SK-N-SH (cell line): ENCODE data around the gene PLA2G5. TPM values are rescaled to one million over a fixed set of nuclear protein-coding genes. Genes with fewer than 3 reads are reported as not detected.

Experiments used
- CTCF ChIA-PET: fragments of 300-600, 350-600 bp; formaldehyde crosslinking; extraction: SDS; loops from one replicate; lab custom pipeline; 2021; lab: Yijun Ruan, JAX
- POLR2A ChIA-PET: fragments of 350-600 bp; sonication (Branson Sonifier 250); formaldehyde crosslinking; extraction: SDS; loops from one replicate; lab custom pipeline; 2020; ENCODE audit warnings: antibody characterized with exemption, inconsistent platforms; lab: Yijun Ruan, JAX
- DNase-seq: peaks from one replicate; pipeline ENCODE4 v3.0.0; 2012
- H2AFZ ChIP-seq: fragments of 200-600 bp; sonication (generic); 2 replicates; pipeline ENCODE4 v1.8.1; 2016; ENCODE audit warnings: antibody characterized with exemption, mild to moderate bottlenecking, low read depth
- H3F3A ChIP-seq: fragments of 200-600 bp; sonication (generic); replicated peaks from 2 replicates; pipeline ENCODE3; 2016; ENCODE audit warnings: antibody characterized with exemption, mild to moderate bottlenecking; ENCODE audit not compliant: insufficient read depth
- H3K27ac ChIP-seq, 2 experiments: fragments of 200-500 bp in 1 of 2; fragments of 200-600 bp in 1 of 2; sonication (Bioruptor generic) in 1 of 2; sonication (generic), shearing (Covaris generic) in 1 of 2; 2 replicates each; pipeline versions ENCODE4 v1.5.1 to v1.6.1; 2014 to 2016; ENCODE audit warnings: low read depth in 2 of 2, inconsistent platforms in 1 of 2, low read length in 1 of 2, mild to moderate bottlenecking in 1 of 2, mixed read lengths in 1 of 2
- H3K27me3 ChIP-seq: fragments of 200-600 bp; sonication (generic), shearing (Covaris generic); 2 replicates; pipeline ENCODE4 v1.6.1; 2016; ENCODE audit warnings: mixed run types; ENCODE audit not compliant: insufficient read depth
- H3K36me3 ChIP-seq, 2 experiments: fragments of 200-500 bp in 1 of 2; fragments of 200-600 bp in 1 of 2; sonication (Bioruptor generic) in 1 of 2; sonication (generic) in 1 of 2; replicated peaks in 1 of 2; 2 replicates each; pipeline versions ENCODE3 to v1.5.1; 2014 to 2016; ENCODE audit warnings: low read length in 1 of 2, mild to moderate bottlenecking in 1 of 2; ENCODE audit not compliant: insufficient read depth in 2 of 2, control insufficient read depth in 1 of 2
- H3K4me1 ChIP-seq, 2 experiments: fragments of 200-500 bp in 1 of 2; fragments of 200-600 bp in 1 of 2; sonication (Bioruptor generic) in 1 of 2; sonication (generic), shearing (Covaris generic) in 1 of 2; 2 replicates each; pipeline versions ENCODE4 v1.5.1 to v1.6.1; 2014 to 2016; ENCODE audit warnings: low read depth in 1 of 2, low read length in 1 of 2, mixed run types in 1 of 2; ENCODE audit not compliant: insufficient read depth in 2 of 2, control insufficient read depth in 1 of 2
- H3K4me2 ChIP-seq: fragments of 200-600 bp; sonication (generic), shearing (Covaris generic); 2 replicates; pipeline ENCODE4 v1.6.1; 2017; ENCODE audit warnings: mixed run types
- H3K4me3 ChIP-seq, 2 experiments: fragments of 200-500 bp in 1 of 2; fragments of 200-600 bp in 1 of 2; sonication (Bioruptor generic) in 1 of 2; sonication (generic), shearing (Covaris generic) in 1 of 2; 2 replicates each; pipeline versions ENCODE4 v1.5.1 to v1.8.1; 2014 to 2016; ENCODE audit warnings: low read depth in 2 of 2, inconsistent platforms in 1 of 2, low read length in 1 of 2, mild to moderate bottlenecking in 1 of 2, mixed read lengths in 1 of 2, moderate library complexity in 1 of 2
- H3K79me2 ChIP-seq: fragments of 200-600 bp; sonication (generic); 2 replicates; pipeline ENCODE4 v1.8.1; 2017; ENCODE audit warnings: mild to moderate bottlenecking; ENCODE audit not compliant: insufficient read depth
- H3K9ac ChIP-seq: fragments of 200-600 bp; sonication (generic); 2 replicates; pipeline ENCODE4 v1.6.1; 2017; ENCODE audit warnings: mixed run types
- H3K9me2 ChIP-seq: fragments of 200-600 bp; sonication (generic); 2 replicates; pipeline ENCODE4 v1.6.1; 2017; ENCODE audit warnings: mixed run types
- H3K9me3 ChIP-seq: fragments of 200-600 bp; sonication (generic); 2 replicates; pipeline ENCODE4 v1.6.1; 2017; ENCODE audit warnings: mixed run types, mild to moderate bottlenecking, moderate library complexity
- H4K20me1 ChIP-seq: fragments of 200-600 bp; sonication (generic); 2 replicates; pipeline ENCODE4 v1.6.1; 2017; ENCODE audit warnings: mild to moderate bottlenecking, mixed run types; ENCODE audit not compliant: insufficient read depth
- ELF1 ChIP-seq: IDR thresholded peaks from 2 replicates; pipeline ENCODE4 v1.4.0; 2012
- EZH2phosphoT487 ChIP-seq: fragments of 200-600 bp; sonication (generic); IDR thresholded peaks from 2 replicates; pipeline ENCODE4 v1.6.1; 2017; ENCODE audit warnings: low read depth, mixed run types, mild to moderate bottlenecking, antibody characterized with exemption, moderate library complexity, borderline replicate concordance
- FOSL2 ChIP-seq: IDR thresholded peaks from 2 replicates; pipeline ENCODE4 v1.4.0; 2012; ENCODE audit warnings: low read depth, mild to moderate bottlenecking, moderate library complexity, borderline replicate concordance
- GATA2 ChIP-seq: sonication (generic); formaldehyde crosslinking; IDR thresholded peaks from 2 replicates; pipeline ENCODE4 v1.5.0; 2020; ENCODE audit warnings: mild to moderate bottlenecking, missing genetic modification reagents
- IRF3 ChIP-seq: fragments of 150-350 bp; IDR thresholded peaks from 2 replicates; pipeline ENCODE4 v1.6.1; 2016; ENCODE audit warnings: mild to moderate bottlenecking, low read depth, low read length
- JUND ChIP-seq: IDR thresholded peaks from 2 replicates; pipeline ENCODE4 v1.4.0; 2012
- MEF2A ChIP-seq: IDR thresholded peaks from 2 replicates; pipeline ENCODE4 v1.4.0; 2012; ENCODE audit warnings: low read depth, borderline replicate concordance
- NRF1 ChIP-seq: IDR thresholded peaks from 2 replicates; pipeline ENCODE4 v1.6.1; 2012; ENCODE audit warnings: low read depth, mild to moderate bottlenecking, low read length
- PBX3 ChIP-seq: IDR thresholded peaks from 2 replicates; pipeline ENCODE4; 2012
- POLR2AphosphoS5 ChIP-seq: IDR thresholded peaks from 2 replicates; pipeline ENCODE4 v1.6.1; 2012; ENCODE audit warnings: low read depth, low read length
- RCOR1 ChIP-seq: fragments of 150-350 bp; IDR thresholded peaks from 2 replicates; pipeline ENCODE4 v1.6.1; 2017; ENCODE audit warnings: antibody characterized with exemption, low read length
- TAF1 ChIP-seq: IDR thresholded peaks from 2 replicates; pipeline ENCODE4 v1.6.1; 2012; ENCODE audit warnings: low read depth, mild to moderate bottlenecking, low read length, moderate library complexity, borderline replicate concordance
- TCF12 ChIP-seq: IDR thresholded peaks from 2 replicates; pipeline ENCODE4 v1.4.0; 2012
- USF1 ChIP-seq: IDR thresholded peaks from 2 replicates; pipeline ENCODE4 v1.4.0; 2012; ENCODE audit warnings: low read depth, borderline replicate concordance
- WGBS: methylation state at CpG from one replicate; pipeline ENCODE4 v1.1.6; 2017; ENCODE audit warnings: low lambda C conversion rate; 5-methylcytosine and 5-hydroxymethylcytosine counted together
- polyA plus RNA-seq, 3 experiments: library from polyadenylated mRNA; depleted of rRNA; stranded (reverse); fragments of >200 nt; gene quantifications; 2 replicates each; pipeline ENCODE4 v1.2.3, GENCODE V29; 2012
- TF ChIP-seq, protein P1 (sequence below): IDR thresholded peaks from 2 replicates; pipeline ENCODE4 v1.4.0; 2012; ENCODE audit warnings: low read depth, borderline replicate concordance
- TF ChIP-seq, protein P2 (sequence below): IDR thresholded peaks from 2 replicates; pipeline ENCODE4 v1.4.0; 2012; ENCODE audit warnings: low read depth
- TF ChIP-seq, protein P3 (sequence below): fragments of 200-600 bp; sonication (generic); IDR thresholded peaks from 2 replicates; pipeline ENCODE4 v1.6.1; 2017; ENCODE audit warnings: antibody characterized with exemption, mild to moderate bottlenecking, moderate library complexity

PLA2G5 gene
- polyA plus RNA-seq, 1 of the 3 experiments (the other 2 are of a cell fraction): not detected

- 19% methylated on average over 5 of the region's 5 CpGs for WGBS
- POLR2A ChIA-PET: no interaction called here
Observed at GRCh38 chr1:20028125-20028524, 41.9 kb upstream of the PLA2G5 start.

DNA sequence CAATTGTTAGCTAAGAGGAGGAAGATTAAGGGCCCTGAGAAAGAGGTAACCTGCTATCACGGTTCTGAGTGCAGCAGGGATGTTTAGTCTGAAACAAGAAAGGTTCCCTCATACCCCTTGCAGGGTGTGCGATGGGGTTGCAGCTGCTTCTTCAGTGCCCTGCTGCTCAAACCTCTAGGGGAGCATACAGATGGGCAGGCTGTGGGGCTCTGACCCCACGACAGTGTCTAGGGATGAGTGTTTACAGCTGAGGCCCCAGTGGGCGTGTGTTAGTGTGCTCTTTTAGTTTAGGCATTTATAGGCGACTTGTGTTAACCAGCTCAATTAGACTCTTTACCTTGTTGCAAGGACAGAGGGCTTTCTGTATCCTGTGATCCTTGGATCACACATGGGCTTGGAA, 41.3 kb upstream of the PLA2G5 start:
- H4K20me1 ChIP-seq: no peaks in the 10 kb centered on the region
- H3K36me3 ChIP-seq: no peaks in the 10 kb centered on the region
- peaks cover 7% of the 10 kb centered on the region; the same call in 1 of the 2 replicates for H3K27me3 ChIP-seq
- no peaks in the 10 kb centered on the region for H3K9me3 ChIP-seq
- H3F3A ChIP-seq: no peaks in the 10 kb centered on the region
- H3K27ac ChIP-seq: no peak overlapping the region
- H3K4me1 ChIP-seq: no peaks in the 10 kb centered on the region
- H2AFZ ChIP-seq: no peak overlapping the region
- ChIA-PET CTCF (no interaction called here), POLR2A (no interaction called here)
- H3K79me2 ChIP-seq: no peaks in the 10 kb centered on the region
- H3K9ac ChIP-seq: no peak overlapping the region
- H3K4me3 ChIP-seq: no peak overlapping the region
- H3K4me2 ChIP-seq: no peak overlapping the region
- DNase-seq: no peak
- no peaks in the 10 kb centered on the region for H3K9me2 ChIP-seq
- WGBS: 26% methylated on average over 4 of the region's 5 CpGs
- TF ChIP-seq EZH2phosphoT487 (no peak), JUND (no peak), NRF1 (no peak), TCF12 (no peak), MEF2A (no peak), PBX3 (no peak), ELF1 (no peak), TAF1 (no peak), IRF3 (no peak), FOSL2 (no peak), GATA2 (CRISPR knock-in tag) (no peak), POLR2AphosphoS5 (no peak)
- TF ChIP-seq, protein P1, sequence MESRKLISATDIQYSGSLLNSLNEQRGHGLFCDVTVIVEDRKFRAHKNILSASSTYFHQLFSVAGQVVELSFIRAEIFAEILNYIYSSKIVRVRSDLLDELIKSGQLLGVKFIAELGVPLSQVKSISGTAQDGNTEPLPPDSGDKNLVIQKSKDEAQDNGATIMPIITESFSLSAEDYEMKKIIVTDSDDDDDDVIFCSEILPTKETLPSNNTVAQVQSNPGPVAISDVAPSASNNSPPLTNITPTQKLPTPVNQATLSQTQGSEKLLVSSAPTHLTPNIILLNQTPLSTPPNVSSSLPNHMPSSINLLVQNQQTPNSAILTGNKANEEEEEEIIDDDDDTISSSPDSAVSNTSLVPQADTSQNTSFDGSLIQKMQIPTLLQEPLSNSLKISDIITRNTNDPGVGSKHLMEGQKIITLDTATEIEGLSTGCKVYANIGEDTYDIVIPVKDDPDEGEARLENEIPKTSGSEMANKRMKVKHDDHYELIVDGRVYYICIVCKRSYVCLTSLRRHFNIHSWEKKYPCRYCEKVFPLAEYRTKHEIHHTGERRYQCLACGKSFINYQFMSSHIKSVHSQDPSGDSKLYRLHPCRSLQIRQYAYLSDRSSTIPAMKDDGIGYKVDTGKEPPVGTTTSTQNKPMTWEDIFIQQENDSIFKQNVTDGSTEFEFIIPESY: no peak
- TF ChIP-seq, protein P2, sequence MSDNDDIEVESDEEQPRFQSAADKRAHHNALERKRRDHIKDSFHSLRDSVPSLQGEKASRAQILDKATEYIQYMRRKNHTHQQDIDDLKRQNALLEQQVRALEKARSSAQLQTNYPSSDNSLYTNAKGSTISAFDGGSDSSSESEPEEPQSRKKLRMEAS: no peak
- TF ChIP-seq, protein P3, sequence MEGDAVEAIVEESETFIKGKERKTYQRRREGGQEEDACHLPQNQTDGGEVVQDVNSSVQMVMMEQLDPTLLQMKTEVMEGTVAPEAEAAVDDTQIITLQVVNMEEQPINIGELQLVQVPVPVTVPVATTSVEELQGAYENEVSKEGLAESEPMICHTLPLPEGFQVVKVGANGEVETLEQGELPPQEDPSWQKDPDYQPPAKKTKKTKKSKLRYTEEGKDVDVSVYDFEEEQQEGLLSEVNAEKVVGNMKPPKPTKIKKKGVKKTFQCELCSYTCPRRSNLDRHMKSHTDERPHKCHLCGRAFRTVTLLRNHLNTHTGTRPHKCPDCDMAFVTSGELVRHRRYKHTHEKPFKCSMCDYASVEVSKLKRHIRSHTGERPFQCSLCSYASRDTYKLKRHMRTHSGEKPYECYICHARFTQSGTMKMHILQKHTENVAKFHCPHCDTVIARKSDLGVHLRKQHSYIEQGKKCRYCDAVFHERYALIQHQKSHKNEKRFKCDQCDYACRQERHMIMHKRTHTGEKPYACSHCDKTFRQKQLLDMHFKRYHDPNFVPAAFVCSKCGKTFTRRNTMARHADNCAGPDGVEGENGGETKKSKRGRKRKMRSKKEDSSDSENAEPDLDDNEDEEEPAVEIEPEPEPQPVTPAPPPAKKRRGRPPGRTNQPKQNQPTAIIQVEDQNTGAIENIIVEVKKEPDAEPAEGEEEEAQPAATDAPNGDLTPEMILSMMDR: no peak

More at GRCh38 chr1:20028125-20028524, 41.9 kb upstream of the PLA2G5 start:
- Histone ChIP-seq H3K36me3 (no peaks in the 10 kb centered on the region), H2AFZ (no peak overlapping the region), H3K9me3 (no peaks in the 10 kb centered on the region), H4K20me1 (no peaks in the 10 kb centered on the region), H3F3A (no peaks in the 10 kb centered on the region), H3K27me3 (peaks cover 7% of the 10 kb centered on the region; the same call in 1 of the 2 replicates), H3K27ac (no peak overlapping the region), H3K9me2 (no peaks in the 10 kb centered on the region), H3K79me2 (no peaks in the 10 kb centered on the region)
- CTCF ChIA-PET: no interaction called here
- no peak for DNase-seq
- TF ChIP-seq JUND (no peak), RCOR1 (no peak), PBX3 (no peak), USF1 (no peak), GATA2 (CRISPR knock-in tag) (no peak), FOSL2 (no peak)
- TF ChIP-seq, all 33 proteins: peak for 0
- Histone ChIP-seq H3K4me2 (no peak overlapping the region), H3K9ac (no peak overlapping the region), H3K4me3 (no peak overlapping the region), H3K4me1 (no peaks in the 10 kb centered on the region)
